GM12878 (cell line): ENCODE data around the gene TTLL11. TPM values are rescaled to one million over a fixed set of nuclear protein-coding genes. Genes with fewer than 3 reads are reported as not detected.

Experiments
- ATAC-seq: fragments of 200-7000 bp; cut with Tn5 transposase; 3 replicates; pipeline ENCODE4 v1.9.1; 2020; ENCODE audit warnings: mild to moderate bottlenecking, moderate library complexity
- BruUV-seq: library from RNA; stranded (reverse); fragments of 400-500 nt; replicated peaks from 2 replicates; lab custom pipeline; 2021; lab: Mats Ljungman, UMichigan
- CTCF ChIA-PET: fragments of 300-600 bp; sonication (Branson Sonifier 250); formaldehyde crosslinking; extraction: SDS; loops from one replicate; lab custom pipeline; 2021; ENCODE audit warnings: inconsistent platforms; lab: Yijun Ruan, JAX
- POLR2A ChIA-PET: fragments of 350-600 bp; formaldehyde crosslinking; extraction: SDS; loops from one replicate; lab custom pipeline; 2021; ENCODE audit warnings: inconsistent platforms; lab: Charles Lee
- RAD21 ChIA-PET: fragments of 300-600 bp; sonication (Branson Sonifier 250); formaldehyde crosslinking; loops from one replicate; lab custom pipeline; 2023; ENCODE audit warnings: antibody characterized with exemption; ENCODE audit not compliant: unreplicated experiment; lab: Charles Lee
- SMC1A ChIA-PET: fragments of 300-600 bp; sonication (Branson Sonifier 250); formaldehyde crosslinking; loops from one replicate; lab custom pipeline; 2023; ENCODE audit not compliant: unreplicated experiment, uncharacterized antibody; lab: Charles Lee
- DNase-seq: peaks from one replicate; pipeline ENCODE4 v3.0.0-alpha.2; 2011; ENCODE audit warnings: low read depth, low spot score
- FAIRE-seq: peaks from 3 replicates; lab custom pipeline; 2011; peaks lifted over from hg19 to GRCh38; lab: Jason Lieb, UNC
- H2AFZ ChIP-seq: 2 replicates; pipeline ENCODE4 v1.6.0; 2011; ENCODE audit warnings: low read depth, low read length, control low read depth; ENCODE audit not compliant: control insufficient read depth
- H3K27ac ChIP-seq: 2 replicates; pipeline ENCODE4 v1.5.1; 2011; ENCODE audit warnings: control low read depth; ENCODE audit not compliant: control insufficient read depth, insufficient read depth
- H3K27me3 ChIP-seq, 2 experiments: replicated peaks in 1 of 2; 2 replicates each; pipeline versions ENCODE4 v1.6.0 to v1.6.1; 2011; ENCODE audit warnings: low read length in 1 of 2; ENCODE audit not compliant: control insufficient read depth in 2 of 2, insufficient read depth in 2 of 2
- H3K36me3 ChIP-seq, 2 experiments: 2 replicates each; pipeline ENCODE4 v1.5.1; 2011; ENCODE audit warnings: low read length in 1 of 2; ENCODE audit not compliant: control insufficient read depth in 2 of 2, insufficient read depth in 2 of 2
- H3K4me1 ChIP-seq: 2 replicates; pipeline ENCODE4 v1.6.1; 2011; ENCODE audit warnings: mild to moderate bottlenecking, low read length, moderate library complexity, mixed read lengths; ENCODE audit not compliant: control insufficient read depth, insufficient read depth
- H3K4me2 ChIP-seq: 2 replicates; pipeline ENCODE4 v1.6.0; 2011; ENCODE audit warnings: control low read depth; ENCODE audit not compliant: control insufficient read depth, insufficient read depth
- H3K4me3 ChIP-seq: fragments of 200-600 bp; sonication (generic); 2 replicates; pipeline ENCODE4 v1.5.1; 2016
- H3K79me2 ChIP-seq: 2 replicates; pipeline ENCODE4 v1.6.0; 2011; ENCODE audit warnings: low read length; ENCODE audit not compliant: control insufficient read depth, insufficient read depth
- H3K9ac ChIP-seq: 2 replicates; pipeline ENCODE4 v1.8.0; 2011; ENCODE audit warnings: low read length, control low read depth, mixed read lengths; ENCODE audit not compliant: control insufficient read depth, insufficient read depth
- H3K9me3 ChIP-seq: replicated peaks from 3 replicates; pipeline ENCODE4 v1.5.1; 2011; ENCODE audit warnings: mild to moderate bottlenecking, low read length; ENCODE audit not compliant: control insufficient read depth, insufficient read depth
- H4K20me1 ChIP-seq: 2 replicates; pipeline ENCODE4 v1.6.0; 2011; ENCODE audit not compliant: control insufficient read depth, insufficient read depth
- BHLHE40 ChIP-seq, 2 experiments: fragments of 450-650 bp in 1 of 2; IDR thresholded peaks; 2 replicates each; pipeline ENCODE4 v1.6.1; 2011 to 2017; ENCODE audit warnings: low read depth in 2 of 2, borderline replicate concordance in 1 of 2, improper control_type of control experiment in 1 of 2, low read length in 1 of 2, mild to moderate bottlenecking in 1 of 2
- CHD4 ChIP-seq: fragments of 200-600 bp; sonication (generic); IDR thresholded peaks from 2 replicates; pipeline ENCODE4 v1.6.1; 2016; ENCODE audit warnings: mild to moderate bottlenecking
- CUX1 ChIP-seq: IDR thresholded peaks from 2 replicates; pipeline ENCODE4 v1.6.1; 2012; ENCODE audit warnings: improper control_type of control experiment, low read depth, low read length; ENCODE audit not compliant: insufficient replicate concordance
- ELK1 ChIP-seq: IDR thresholded peaks from 2 replicates; pipeline ENCODE4 v1.6.1; 2012; ENCODE audit warnings: low read depth, low read length, improper control_type of control experiment
- HCFC1 ChIP-seq: fragments of 150-350 bp; IDR thresholded peaks from 2 replicates; pipeline ENCODE4 v1.6.1; 2014; ENCODE audit warnings: low read length
- HDAC2 ChIP-seq: fragments of 200-600 bp; sonication (generic); IDR thresholded peaks from 2 replicates; pipeline ENCODE4 v1.6.1; 2017
- IKZF2 ChIP-seq, 2 experiments: fragments of 450-650 bp; IDR thresholded peaks; 2 replicates each; pipeline ENCODE4 v1.6.1; 2017; ENCODE audit warnings: mild to moderate bottlenecking in 2 of 2, moderate library complexity in 2 of 2
- SMAD1 ChIP-seq: fragments of 450-650 bp; IDR thresholded peaks from 2 replicates; pipeline ENCODE4 v1.6.1; 2018; ENCODE audit warnings: mild to moderate bottlenecking, low read depth; ENCODE audit not compliant: partially characterized antibody
- SMAD5 ChIP-seq: IDR thresholded peaks from 2 replicates; pipeline ENCODE4 v1.6.1; 2016; ENCODE audit warnings: antibody characterized with exemption, low read depth
- SMC3 ChIP-seq: IDR thresholded peaks from 2 replicates; pipeline ENCODE4 v1.6.1; 2011; ENCODE audit warnings: low read length, improper control_type of control experiment, borderline replicate concordance
- SREBF1 ChIP-seq: IDR thresholded peaks from 2 replicates; pipeline ENCODE4 v1.6.1; 2012; ENCODE audit warnings: mild to moderate bottlenecking, low read length
- SREBF2 ChIP-seq: IDR thresholded peaks from 2 replicates; pipeline ENCODE4 v1.6.1; 2012; ENCODE audit warnings: mild to moderate bottlenecking, low read length
- YY1 ChIP-seq: IDR thresholded peaks from 2 replicates; pipeline ENCODE4 v1.6.1; 2011; ENCODE audit warnings: low read depth, mild to moderate bottlenecking, low read length
- ZBTB40 ChIP-seq: fragments of 450-650 bp; IDR thresholded peaks from 2 replicates; pipeline ENCODE4 v1.6.1; 2016; ENCODE audit warnings: mild to moderate bottlenecking, moderate library complexity, borderline replicate concordance
- ZNF24 ChIP-seq: fragments of 450-650 bp; IDR thresholded peaks from 2 replicates; pipeline ENCODE4 v1.6.1; 2017; ENCODE audit warnings: antibody characterized with exemption, mild to moderate bottlenecking
- WGBS: methylation state at CpG from one replicate; pipeline ENCODE4 v1.1.6; 2016; ENCODE audit warnings: low lambda C conversion rate; ENCODE audit not compliant: insufficient replicate concordance, insufficient coverage; ENCODE audit errors: missing lambda C conversion rate; 5-methylcytosine and 5-hydroxymethylcytosine counted together
- in situ Hi-C: fragments of 300-500 bp; cut with MboI; formaldehyde crosslinking; loops from 9 replicates; pipeline ENCODE4 v1.14.3; 2018; ENCODE audit warnings: mixed read lengths
- intact Hi-C: fragments of 100-400 bp; cut with micrococcal nuclease; formaldehyde crosslinking; loops from one replicate; pipeline ENCODE4 v1.14.2; 2022; ENCODE audit not compliant: unreplicated experiment
- polyA plus RNA-seq, 11 experiments: library from polyadenylated mRNA; depleted of rRNA in 4 of 11; unstranded in 6 of 11; stranded (reverse) in 5 of 11; fragments of >200 nt; fragmentation: Nextera tagmentation in 4 of 11; fragmentation: Illumina TruSeq in 1 of 11; extraction: Ambion mirVana in 4 of 11; extraction: Trizol in 1 of 11; gene quantifications; 1 replicate in 1 of 11; 2 replicates in 10 of 11; pipeline versions ENCODE4 v1.2.1 to v1.2.3, GENCODE V29; 2011 to 2016; ENCODE audit warnings: inconsistent platforms in 2 of 11, missing spikeins in 2 of 11, low read depth in 1 of 11
- total RNA-seq, 4 experiments: library from RNA; depleted of rRNA in 3 of 4; stranded (reverse); fragments of >200 nt in 3 of 4; fragmentation: Illumina TruSeq in 1 of 4; extraction: Trizol in 1 of 4; gene quantifications; 2 replicates each; pipeline versions ENCODE4 v1.2.1 to v1.2.3, GENCODE V29; 2013 to 2021

The TTLL11 gene
- total and polyA plus RNA-seq, 10 of the 15 experiments (the other 5 are each of a cell fraction or from before 2014, with no cell fraction given) = 1.2 to 3.7 (median 2.9) TPM

GRCh38 chr9:122125158-122125508, 32.0 kb upstream of the TTLL11 start:
- Histone ChIP-seq H4K20me1 (no peaks in the 10 kb centered on the region; the same call in 1 of the 2 replicates), H3K79me2 (no peaks in the 10 kb centered on the region), H3K9ac (no peak overlapping the region), H3K27ac (no peak overlapping the region), H3K36me3 (no peaks in the 10 kb centered on the region), H3K4me2 (no peak overlapping the region), H3K4me1 (no peaks in the 10 kb centered on the region), H3K27me3 (peaks cover 2 to 10% of the 10 kb centered on the region in 2 experiments; a peak in 2 of 4 replicates), H3K4me3 (no peak overlapping the region), H2AFZ (no peak overlapping the region), H3K9me3 (no peaks in the 10 kb centered on the region)
- intact Hi-C loops (loop anchor here (1.0 to 10.0 kb wide), 4 partner anchors 225 to 685 kb away; no protein-coding TSS in a partner anchor), in situ Hi-C loops (loop anchor here (10.0 kb wide), 1 partner anchor 330 kb away; no protein-coding TSS in a partner anchor)
- WGBS = 0% methylated on average over 8 of the region's 8 CpGs
- ChIA-PET POLR2A (no interaction called here), CTCF (interaction anchor here (0.6 to 11.7 kb wide), 40 partner anchors 8 to 1042 kb away, joined by 3 to 190 read pairs (median 5); partner anchors contain the start of genes MORN5 and NDUFA8), SMC1A (interaction anchor here (0.6 to 4.4 kb wide), 15 partner anchors 18 to 683 kb away, joined by 3 to 41 read pairs (median 4); no protein-coding TSS in a partner anchor), RAD21 (interaction anchor here (0.8 to 7.6 kb wide), 12 partner anchors 24 to 686 kb away, joined by 3 to 76 read pairs (median 4); no protein-coding TSS in a partner anchor)
- BruUV-seq = no TSS peak
- peak; percentile 93 for ATAC-seq
- no peak for DNase-seq
- peak; percentile 87 for FAIRE-seq
- TF ChIP-seq SREBF1 (no peak), IKZF2 (IDR thresholded peaks at IDR 0.05) (no peak), SMC3 (peak; percentile 99), BHLHE40 (IDR thresholded peaks at IDR 0.05; ENCODE audit: borderline replicate concordance in 1 of 2, low read depth in 2 of 2, low read length in 1 of 2) (no peak), YY1 (peak; percentile 54; the same call in 1 of the 2 replicates), SMAD1 (no peak), CHD4 (no peak), HCFC1 (no peak), ELK1 (no peak), HDAC2 (no peak), ZBTB40 (no peak), SMAD5 (no peak), CUX1 (no peak), ZNF24 (no peak), SREBF2 (no peak)
